ENCODE measurements around the gene RALB. TPM values are rescaled to one million over a fixed set of nuclear protein-coding genes. Genes with fewer than 3 reads are reported as not detected.
A peak's percentile ranks its signal among the peaks of the same experiment; 100 is the strongest.

The RALB gene
- total RNA-seq, 1 donor from 2014 or later = 16.3 TPM

- DNase-seq (ENCODE audit: low spot score) (no peak), ATAC-seq (no peak)
These were observed 8.8 kb downstream of the RALB start for GRCh38 chr2:120261387-120262006.

DNA sequence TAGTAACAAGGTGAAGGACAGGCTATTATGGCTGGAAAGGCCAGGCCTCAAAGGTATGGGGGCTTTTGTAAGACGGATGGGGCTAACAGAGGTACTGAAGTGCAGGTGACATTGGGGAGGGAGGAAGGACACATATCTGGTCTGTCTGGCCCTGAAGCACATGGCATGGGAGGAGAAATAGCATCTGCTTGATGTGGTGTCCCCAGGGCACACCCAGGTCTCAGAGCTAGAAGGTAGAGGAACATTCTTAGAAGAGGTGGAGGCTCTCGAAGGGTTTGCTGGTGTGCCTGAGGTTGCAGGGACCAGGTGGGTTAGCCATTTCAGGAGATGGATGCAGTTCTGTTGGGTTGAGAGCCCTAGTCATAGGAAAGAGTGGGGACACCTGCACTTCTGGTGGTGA is 9.5 kb downstream of the RALB start:
- no peak for DNase-seq (ENCODE audit: low spot score)
- no peak for ATAC-seq

- DNase-seq (ENCODE audit: low spot score) = no peak
- ATAC-seq = no peak
These were observed 10.2 kb downstream of the RALB start for GRCh38 chr2:120262761-120263428.

DNA sequence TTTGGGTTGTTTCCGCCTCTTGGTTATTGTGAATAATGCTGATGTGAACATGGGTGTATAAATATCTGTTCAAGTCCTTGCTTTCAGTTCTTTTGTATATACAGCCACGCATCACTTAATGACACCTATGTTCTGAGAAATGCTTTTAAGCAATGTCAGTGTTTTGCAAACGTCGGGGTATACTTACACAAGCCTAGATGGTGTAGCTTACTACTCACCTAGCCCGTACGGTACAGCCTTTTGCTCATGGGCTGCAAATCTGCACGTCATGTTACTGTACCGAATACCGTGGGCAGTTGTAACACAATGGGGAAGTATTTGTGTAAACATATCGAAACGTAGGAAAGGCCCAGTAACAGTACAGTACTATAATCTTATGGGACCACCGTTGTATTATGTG is 12.4 kb downstream of the RALB start:
- DNase-seq (ENCODE audit: low spot score) (no peak), ATAC-seq (peak; percentile 13)

- ATAC-seq (no peak), DNase-seq (ENCODE audit: low spot score) (no peak)
These were observed 14.7 kb downstream of the RALB start for GRCh38 chr2:120267348-120267747.

GRCh38 chr2:120269076-120269744 is 16.6 kb downstream of the RALB start:
- no peak for DNase-seq (ENCODE audit: low spot score)
- ATAC-seq = no peak

DNA sequence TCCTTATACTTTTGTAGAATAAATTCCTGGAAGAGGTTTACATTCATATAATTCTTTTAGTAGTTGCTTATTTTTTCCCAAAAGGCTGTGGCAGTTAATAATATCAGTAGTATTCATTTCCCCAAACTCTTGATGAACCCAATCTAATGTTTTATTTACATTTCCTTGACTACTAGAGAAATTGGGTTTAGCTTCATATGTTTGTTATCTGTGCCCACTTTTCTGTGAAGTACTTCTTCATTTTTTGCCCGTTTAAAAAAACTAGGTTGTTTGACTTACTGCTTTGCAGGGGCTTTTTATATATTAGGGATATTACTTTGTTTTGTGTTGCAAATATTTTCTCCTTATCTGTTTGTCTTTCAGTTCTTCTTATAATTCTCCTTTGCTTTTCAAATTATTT is 17.2 kb downstream of the RALB start:
- ATAC-seq = no peak
- DNase-seq (ENCODE audit: low spot score) = no peak

DNA sequence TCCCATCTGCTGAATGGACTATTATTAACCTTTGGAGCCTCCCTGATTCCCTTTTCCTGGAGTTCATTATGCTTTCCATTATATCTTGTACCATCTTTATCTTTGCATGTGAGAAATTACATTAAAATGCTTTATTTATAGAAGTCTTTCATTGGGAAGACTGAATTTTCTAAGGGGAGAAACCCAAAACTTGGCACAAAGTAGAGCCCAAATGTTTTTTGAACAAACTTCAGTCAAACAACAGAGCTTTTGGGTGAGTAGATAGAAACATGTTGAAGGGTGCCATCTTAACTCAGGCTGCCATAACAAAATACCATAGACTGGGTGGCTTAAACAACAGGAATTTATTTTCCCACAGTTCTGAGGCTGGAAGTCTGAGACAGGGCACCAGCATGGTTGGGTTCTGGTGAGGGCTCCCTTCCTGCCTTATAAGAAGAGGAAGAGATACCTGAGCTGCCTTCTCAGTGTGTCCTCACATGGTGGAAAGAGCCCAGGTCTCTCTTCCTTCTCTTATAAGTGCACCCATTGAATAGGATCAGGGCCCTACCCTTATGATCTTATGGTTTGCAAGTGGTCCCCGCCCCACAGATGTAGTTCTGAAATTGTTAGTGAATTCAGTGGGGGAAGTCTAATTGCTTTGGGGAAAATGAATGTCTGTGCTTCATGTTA is 19.2 kb downstream of the RALB start:
- ATAC-seq = no peak
- no peak for DNase-seq (ENCODE audit: low spot score)

DNA sequence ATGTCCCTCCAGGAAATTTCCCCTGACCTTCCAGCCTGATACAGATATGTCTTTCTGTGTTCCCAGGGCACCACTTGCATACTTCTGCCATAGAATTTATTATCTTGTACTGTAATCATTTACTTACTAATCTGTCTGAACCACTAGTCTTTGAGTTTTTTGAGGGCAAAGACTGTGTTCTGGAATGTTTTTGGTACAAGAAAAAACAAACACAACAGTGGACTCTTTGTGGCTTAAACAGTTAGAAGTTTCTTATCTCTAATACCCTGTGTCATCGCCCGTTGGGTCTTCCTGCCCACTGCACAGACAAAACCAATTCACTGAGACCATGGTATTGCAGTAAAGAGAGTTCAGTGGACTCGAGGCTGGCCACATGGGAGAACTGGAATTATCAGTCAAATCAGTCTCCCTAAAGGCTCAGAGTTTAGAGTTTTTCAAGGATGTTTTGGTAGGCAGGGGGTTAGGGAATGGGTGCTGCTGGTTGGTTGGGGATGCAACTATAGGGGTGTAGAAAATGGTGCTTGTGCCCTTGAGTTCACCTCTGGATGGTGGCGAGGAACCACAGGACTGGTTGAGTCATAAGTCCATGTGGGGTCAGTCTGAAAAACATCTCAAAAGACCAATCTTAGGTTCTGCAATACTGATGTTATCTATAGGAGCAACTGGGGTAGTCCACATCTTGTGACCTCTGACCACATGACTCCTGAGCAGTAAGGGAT is 20.3 kb downstream of the RALB start:
- DNase-seq (ENCODE audit: low spot score) (no peak), ATAC-seq (no peak)

- ATAC-seq (no peak), DNase-seq (ENCODE audit: low spot score) (no peak)
These were observed 23.2 kb downstream of the RALB start for GRCh38 chr2:120275617-120276400.

- ATAC-seq (no peak), DNase-seq (ENCODE audit: low spot score) (no peak)
These were observed 25.0 kb downstream of the RALB start for GRCh38 chr2:120277505-120278205.

GRCh38 chr2:120278901-120279300 is 26.2 kb downstream of the RALB start:
- ATAC-seq (no peak), DNase-seq (ENCODE audit: low spot score) (no peak)

DNA sequence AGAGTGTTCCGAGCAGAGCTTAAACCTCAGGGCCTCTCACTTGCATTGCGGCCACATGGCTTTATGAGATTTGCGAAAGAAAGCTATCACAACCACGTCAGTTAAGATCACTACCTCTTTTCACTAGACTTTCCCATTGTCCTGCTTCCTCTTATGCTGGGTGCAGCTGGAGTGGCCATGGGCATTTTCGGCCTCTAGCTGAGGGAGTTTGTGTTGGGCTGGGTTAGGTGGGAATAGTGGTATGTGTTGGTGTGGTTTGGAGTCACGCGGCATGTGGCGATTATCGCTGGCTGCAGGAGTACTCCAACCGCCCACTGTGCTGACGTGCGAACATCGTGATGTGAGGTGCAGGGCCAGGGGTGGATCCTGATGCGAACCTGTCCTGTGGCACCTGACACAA is 27.1 kb downstream of the RALB start:
- no peak for DNase-seq (ENCODE audit: low spot score)
- peak; percentile 10 for ATAC-seq

- ATAC-seq = no peak
- DNase-seq (ENCODE audit: low spot score) = no peak
These were observed 31.0 kb downstream of the RALB start for GRCh38 chr2:120283649-120284048.

DNA sequence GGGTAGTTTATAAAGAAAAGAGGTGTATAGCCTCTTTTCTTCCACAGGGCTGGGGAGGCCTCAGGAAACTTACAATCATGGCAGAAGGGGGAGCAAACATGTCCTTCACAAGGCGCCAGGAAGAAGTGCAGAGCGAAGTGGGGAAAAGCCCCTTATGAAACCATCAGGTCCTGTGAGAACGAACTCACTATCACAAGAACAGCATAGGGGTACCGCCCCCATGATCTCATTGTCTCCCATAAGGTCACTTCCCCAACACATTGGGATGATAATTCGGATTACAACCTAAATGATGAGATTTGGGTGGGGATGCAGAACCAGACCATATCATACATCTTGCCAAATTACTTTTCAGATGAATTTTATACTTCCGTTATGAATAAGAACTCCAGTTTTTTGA is 32.4 kb downstream of the RALB start:
- DNase-seq (ENCODE audit: low spot score) (no peak), ATAC-seq (no peak)

DNA sequence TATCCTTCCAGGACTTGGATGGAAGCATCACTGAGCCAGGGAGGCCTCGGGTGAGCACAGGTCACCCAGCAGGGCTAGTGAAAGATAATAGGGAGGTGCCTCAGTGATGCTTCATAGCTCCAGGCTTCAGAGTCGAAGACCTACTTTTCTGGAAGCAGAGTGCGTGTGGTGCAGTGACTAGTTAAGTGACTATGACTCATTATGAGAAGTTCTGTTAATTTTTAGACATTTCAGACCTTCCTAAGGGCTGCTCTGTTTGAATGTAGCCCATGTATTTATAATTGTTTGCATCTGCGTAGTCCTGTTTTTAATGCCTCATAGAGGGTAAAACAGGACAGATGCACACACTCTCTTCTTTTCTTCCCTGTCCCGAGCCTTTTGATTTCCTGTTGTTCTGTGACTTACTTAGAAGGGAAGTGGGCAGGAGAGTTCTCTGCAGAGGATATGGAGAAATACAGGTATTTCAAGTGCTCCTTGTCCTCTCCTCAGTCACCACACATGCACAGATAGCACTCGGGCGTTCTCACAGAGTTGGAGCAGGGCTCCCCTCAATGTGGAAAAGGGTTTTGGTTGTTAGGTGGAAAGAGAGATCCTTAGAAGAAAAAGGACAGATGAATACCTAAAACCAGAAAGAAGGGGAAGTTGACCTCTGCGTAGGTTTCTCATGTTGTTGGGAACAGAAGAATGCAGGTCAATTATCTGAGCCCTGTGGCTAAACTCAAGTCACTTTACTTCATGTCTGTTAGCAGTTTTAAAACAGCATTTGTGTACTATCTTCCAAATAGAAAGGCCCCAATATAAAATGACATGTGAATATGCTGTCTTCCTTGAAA is 34.7 kb downstream of the RALB start:
- DNase-seq (ENCODE audit: low spot score) (no peak), ATAC-seq (no peak)

- ATAC-seq (no peak), DNase-seq (ENCODE audit: low spot score) (no peak)
These were observed 35.3 kb downstream of the RALB start for GRCh38 chr2:120288016-120288373.

DNA sequence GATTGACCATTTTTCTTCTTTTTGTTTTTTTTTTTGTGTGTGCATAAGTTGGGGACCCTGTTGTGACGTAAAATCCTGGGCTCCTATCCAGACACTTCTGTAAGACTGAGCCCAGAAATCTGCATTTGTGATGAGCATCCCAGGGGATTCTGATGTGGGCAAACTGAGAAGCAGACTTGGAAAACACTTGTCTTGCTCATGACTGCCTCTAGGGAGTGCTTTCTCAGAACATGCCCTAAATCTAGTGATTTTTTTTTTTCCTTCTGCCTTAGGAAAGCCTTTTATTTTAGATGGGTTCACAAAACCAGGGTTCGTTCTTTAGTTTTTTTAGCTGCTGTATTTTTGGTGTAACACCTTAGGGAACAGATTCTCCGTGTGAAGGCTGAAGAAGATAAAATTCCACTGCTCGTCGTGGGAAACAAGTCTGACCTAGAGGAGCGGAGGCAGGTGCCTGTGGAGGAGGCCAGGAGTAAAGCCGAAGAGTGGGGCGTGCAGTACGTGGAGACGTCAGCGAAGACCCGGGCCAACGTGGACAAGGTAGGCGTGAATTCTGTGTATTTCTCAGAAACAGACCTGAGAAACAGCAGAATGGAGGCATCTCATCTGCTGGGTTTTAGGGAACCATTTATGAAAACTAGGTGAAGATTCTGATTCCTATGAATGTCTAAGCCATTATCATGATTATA is 36.7 kb downstream of the RALB start:
- no peak for DNase-seq (ENCODE audit: low spot score)
- no peak for ATAC-seq

Measured in left lobe of liver (tissue), 2 donors.